Suppressor macrophage (primary cell): ENCODE results near the gene CEP55.
"Not testable (repeated sequence)": the region's sequence is repeated elsewhere in the genome, so short reads cannot be mapped to it uniquely, and the experiment has no call there.

ENCODE experiments used
- DNase-seq, 4 experiments: peaks; one replicate each; pipeline ENCODE4 v3.0.0-alpha.2; 2020 to 2022
- total RNA-seq, 17 experiments: gene quantifications; one replicate each; lab custom pipeline; 2026; ENCODE audit warnings: mixed read lengths in 6 of 17, inconsistent platforms in 3 of 17; lab: John Stamatoyannopoulos, UW

The CEP55 gene
- 8.8 to 91.5 (median 38.0) reads per million in 17 experiments for total RNA-seq

- DNase-seq: peak; percentile 97 to 98 (median 98)
Observed at GRCh38 chr10:93496322-93497041, at the start of gene CEP55. CEP55 (plus strand) TSS chr10:93496612; CDS start chr10:93500052, 3,440 bp downstream.

GRCh38 chr10:93447019-93447418 lies 49.4 kb upstream of the CEP55 start:
- no peak for DNase-seq

- DNase-seq: no peak
Observed at GRCh38 chr10:93447970-93448369, 48.4 kb upstream of the CEP55 start.

- DNase-seq: no peak
Observed at GRCh38 chr10:93451244-93451947, 45.0 kb upstream of the CEP55 start.

GRCh38 chr10:93452143-93452542 lies 44.3 kb upstream of the CEP55 start:
- DNase-seq: no peak

- DNase-seq: no peak
Observed at GRCh38 chr10:93454146-93454545, 42.3 kb upstream of the CEP55 start.

GRCh38 chr10:93454736-93455135 lies 41.7 kb upstream of the CEP55 start:
- no peak for DNase-seq

GRCh38 chr10:93456480-93456879 lies 39.9 kb upstream of the CEP55 start:
- DNase-seq: peak in 1 of 4 experiments; percentile 25

- DNase-seq: no peak
Observed at GRCh38 chr10:93457511-93457910, 38.9 kb upstream of the CEP55 start.

- DNase-seq: peak; percentile 66 to 88 (median 82)
Observed at GRCh38 chr10:93458821-93459257, 37.6 kb upstream of the CEP55 start.

GRCh38 chr10:93459466-93459865 lies 36.9 kb upstream of the CEP55 start:
- DNase-seq: no peak

GRCh38 chr10:93461109-93461806 lies 35.2 kb upstream of the CEP55 start:
- peak in 1 of 4 experiments; percentile 30 for DNase-seq

- peak in 2 of 4 experiments; percentile 24 to 37 for DNase-seq
Observed at GRCh38 chr10:93461807-93462178, 34.6 kb upstream of the CEP55 start.

- no peak for DNase-seq
Observed at GRCh38 chr10:93462371-93462770, 34.0 kb upstream of the CEP55 start.

GRCh38 chr10:93462881-93463280 lies 33.5 kb upstream of the CEP55 start:
- peak; percentile 77 to 86 (median 84) for DNase-seq

- peak; percentile 74 to 90 (median 84) for DNase-seq
Observed at GRCh38 chr10:93463723-93464476, 32.5 kb upstream of the CEP55 start.

GRCh38 chr10:93464776-93465388 lies 31.5 kb upstream of the CEP55 start:
- DNase-seq: peak in 3 of 4 experiments; percentile 19 to 59 (median 55)

GRCh38 chr10:93465806-93466675 lies 30.4 kb upstream of the CEP55 start:
- peak; percentile 51 to 72 (median 70) for DNase-seq

- DNase-seq: not testable (repeated sequence)
Observed at GRCh38 chr10:93467635-93468034, 28.8 kb upstream of the CEP55 start.

- DNase-seq: no peak
Observed at GRCh38 chr10:93468461-93469213, 27.8 kb upstream of the CEP55 start.
